BJ (cell line): ENCODE results near the gene WRAP53. TPM values are rescaled to one million over a fixed set of nuclear protein-coding genes. Genes with fewer than 3 reads are reported as not detected.

Experiments used
- CTCF ChIA-PET: fragments of 350-600 bp; formaldehyde crosslinking; extraction: SDS; loops from one replicate; lab custom pipeline; 2021; ENCODE audit warnings: antibody characterized with exemption, inconsistent platforms; lab: Yijun Ruan, JAX
- POLR2A ChIA-PET: fragments of 300-600 bp; sonication (Branson Sonifier 250); formaldehyde crosslinking; extraction: SDS; loops from one replicate; lab custom pipeline; 2021; ENCODE audit warnings: antibody characterized with exemption; lab: Charles Lee
- DNase-seq: peaks from one replicate; pipeline ENCODE4 v3.0.0-alpha.2; 2011; ENCODE audit warnings: low read depth
- H3K27me3 ChIP-seq: 2 replicates; pipeline ENCODE4 v1.6.0; 2011; ENCODE audit warnings: low read length; ENCODE audit not compliant: control insufficient read depth, insufficient read depth
- H3K36me3 ChIP-seq: 2 replicates; pipeline ENCODE4 v1.5.1; 2011; ENCODE audit warnings: low read length; ENCODE audit not compliant: control insufficient read depth, insufficient read depth
- H3K4me3 ChIP-seq: 2 replicates; pipeline ENCODE4 v1.5.1; 2011; ENCODE audit warnings: low read depth, mild to moderate bottlenecking, control low read depth, low read length
- polyA plus RNA-seq: library from polyadenylated mRNA; depleted of rRNA; stranded (reverse); fragments of >200 nt; gene quantifications from 2 replicates; pipeline ENCODE4 v1.2.3, GENCODE V29; 2011
- TF ChIP-seq, protein P1 (sequence below): IDR thresholded peaks from 2 replicates; pipeline ENCODE4 v1.5.1; 2011; ENCODE audit warnings: low read depth, mild to moderate bottlenecking, control low read depth, inconsistent platforms, low read length, moderate library complexity; ENCODE audit not compliant: insufficient read depth

The WRAP53 gene
- polyA plus RNA-seq, 1 experiment, result 7.9 TPM

DNA sequence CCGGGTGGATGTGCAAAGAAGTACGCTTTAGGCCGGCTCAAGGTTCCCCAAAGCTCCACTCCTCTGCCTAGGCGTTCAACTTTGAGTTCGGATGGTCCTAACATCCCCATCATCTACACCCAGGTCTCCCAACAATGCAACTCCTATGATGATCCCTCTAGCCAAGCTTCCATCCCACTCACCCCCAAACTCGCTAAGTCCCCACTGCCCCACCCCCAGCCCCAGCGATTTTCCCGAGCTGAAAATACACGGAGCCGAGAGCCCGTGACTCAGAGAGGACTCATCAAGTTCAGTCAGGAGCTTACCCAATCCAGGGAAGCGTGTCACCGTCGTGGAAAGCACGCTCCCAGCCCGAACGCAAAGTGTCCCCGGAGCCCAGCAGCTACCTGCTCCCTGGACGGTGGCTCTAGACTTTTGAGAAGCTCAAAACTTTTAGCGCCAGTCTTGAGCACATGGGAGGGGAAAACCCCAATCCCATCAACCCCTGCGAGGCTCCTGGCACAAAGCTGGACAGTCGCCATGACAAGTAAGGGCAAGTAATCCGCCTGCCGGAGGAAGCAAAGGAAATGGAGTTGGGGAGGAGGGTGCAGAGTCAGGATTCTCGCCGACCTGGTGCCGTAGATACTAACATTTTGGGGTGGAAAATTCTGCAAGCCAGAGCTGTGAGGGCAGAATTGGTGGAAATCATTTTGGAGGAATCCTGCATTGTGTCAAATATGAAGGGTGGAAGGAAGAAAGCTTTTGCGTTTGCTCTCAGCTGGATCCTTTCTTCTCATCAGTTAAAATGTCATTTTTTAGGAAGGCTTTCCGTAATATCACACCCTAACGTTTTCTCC is 987 bp upstream of the WRAP53 start, which contains the start of gene TP53:
TP53 (minus strand) TSS at position 419 of the 836 bp plus-strand sequence. CDS start 10,896 bp downstream, outside the sequence.
- Histone ChIP-seq H3K27me3 (no peaks in the 10 kb centered on the region), H3K4me3 (peak within 1 kb of the TSS; percentile 52), H3K36me3 (no peaks in the 10 kb centered on the region)
- CTCF ChIA-PET, result interaction anchor here (0.6 to 5.2 kb wide), 42 partner anchors 14 to 641 kb away, joined by 3 to 91 read pairs (median 4); partner anchors contain the start of genes ATP1B2, CD68, DNAH2 and FXR2
- DNase-seq, result peak; percentile 62
- TF ChIP-seq, protein P1, sequence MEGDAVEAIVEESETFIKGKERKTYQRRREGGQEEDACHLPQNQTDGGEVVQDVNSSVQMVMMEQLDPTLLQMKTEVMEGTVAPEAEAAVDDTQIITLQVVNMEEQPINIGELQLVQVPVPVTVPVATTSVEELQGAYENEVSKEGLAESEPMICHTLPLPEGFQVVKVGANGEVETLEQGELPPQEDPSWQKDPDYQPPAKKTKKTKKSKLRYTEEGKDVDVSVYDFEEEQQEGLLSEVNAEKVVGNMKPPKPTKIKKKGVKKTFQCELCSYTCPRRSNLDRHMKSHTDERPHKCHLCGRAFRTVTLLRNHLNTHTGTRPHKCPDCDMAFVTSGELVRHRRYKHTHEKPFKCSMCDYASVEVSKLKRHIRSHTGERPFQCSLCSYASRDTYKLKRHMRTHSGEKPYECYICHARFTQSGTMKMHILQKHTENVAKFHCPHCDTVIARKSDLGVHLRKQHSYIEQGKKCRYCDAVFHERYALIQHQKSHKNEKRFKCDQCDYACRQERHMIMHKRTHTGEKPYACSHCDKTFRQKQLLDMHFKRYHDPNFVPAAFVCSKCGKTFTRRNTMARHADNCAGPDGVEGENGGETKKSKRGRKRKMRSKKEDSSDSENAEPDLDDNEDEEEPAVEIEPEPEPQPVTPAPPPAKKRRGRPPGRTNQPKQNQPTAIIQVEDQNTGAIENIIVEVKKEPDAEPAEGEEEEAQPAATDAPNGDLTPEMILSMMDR, result no peak
- POLR2A ChIA-PET, result interaction anchor here (0.7 to 1.4 kb wide), 4 partner anchors 72 to 336 kb away, joined by 3 to 6 read pairs (median 5); no protein-coding TSS in a partner anchor

DNA sequence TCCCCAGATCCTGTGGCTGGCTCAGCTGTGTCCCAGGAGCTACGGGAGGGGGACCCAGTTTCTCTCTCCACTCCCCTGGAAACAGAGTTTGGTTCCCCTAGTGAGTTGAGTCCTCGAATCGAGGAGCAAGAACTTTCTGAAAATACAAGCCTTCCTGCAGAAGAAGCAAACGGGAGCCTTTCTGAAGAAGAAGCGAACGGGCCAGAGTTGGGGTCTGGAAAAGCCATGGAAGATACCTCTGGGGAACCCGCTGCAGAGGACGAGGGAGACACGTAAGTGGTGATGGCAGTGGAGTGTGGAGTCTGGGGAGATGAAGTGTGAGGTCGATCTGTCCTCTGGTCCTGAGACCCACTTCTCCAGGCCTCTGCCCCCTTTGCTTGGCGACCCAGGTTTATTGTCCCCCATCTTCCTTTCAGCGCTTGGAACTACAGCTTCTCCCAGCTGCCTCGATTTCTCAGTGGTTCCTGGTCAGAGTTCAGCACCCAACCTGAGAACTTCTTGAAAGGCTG is 585 bp downstream of the WRAP53 start:
- Histone ChIP-seq H3K36me3 (peaks cover 1% of the 10 kb centered on the region; the same call in 1 of the 2 replicates), H3K4me3 (peak overlapping the region; percentile 46), H3K27me3 (no peaks in the 10 kb centered on the region)
- ChIA-PET CTCF (interaction anchor here (0.7 to 5.2 kb wide), 18 partner anchors 11 to 643 kb away, joined by 3 to 91 read pairs (median 6); partner anchors contain the start of genes DNAH2, SAT2, SHBG and SOX15), POLR2A (interaction anchor here (0.5 kb wide), 1 partner anchor 173 kb away, joined by 5 read pairs; no protein-coding TSS in a partner anchor)
- TF ChIP-seq, protein P1, result no peak
- DNase-seq, result no peak

DNA sequence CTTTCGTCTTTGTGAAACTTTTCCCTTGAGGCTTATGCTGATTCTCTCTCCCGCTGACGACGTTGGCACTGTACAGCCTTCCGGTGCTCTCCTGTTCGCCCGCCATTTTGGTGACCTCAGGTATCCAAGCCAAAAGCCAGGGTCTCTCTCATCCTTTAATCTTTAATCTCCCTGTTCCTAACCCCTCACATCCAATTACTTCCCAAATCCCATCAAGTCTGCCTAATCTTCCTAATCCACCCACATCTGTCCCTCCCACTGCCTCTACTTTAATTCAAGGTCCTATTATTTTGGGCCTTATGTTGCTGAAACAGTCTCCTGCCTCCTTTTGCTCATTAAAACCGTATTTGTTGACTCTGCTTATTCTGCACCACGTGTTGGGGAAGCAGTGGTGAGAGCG is 7.3 kb downstream of the WRAP53 start:
- Histone ChIP-seq H3K4me3 (no peak overlapping the region), H3K36me3 (peaks cover 1% of the 10 kb centered on the region), H3K27me3 (no peaks in the 10 kb centered on the region)
- ChIA-PET CTCF (no interaction called here), POLR2A (no interaction called here)
- TF ChIP-seq, protein P1, result no peak
- DNase-seq, result no peak

DNA sequence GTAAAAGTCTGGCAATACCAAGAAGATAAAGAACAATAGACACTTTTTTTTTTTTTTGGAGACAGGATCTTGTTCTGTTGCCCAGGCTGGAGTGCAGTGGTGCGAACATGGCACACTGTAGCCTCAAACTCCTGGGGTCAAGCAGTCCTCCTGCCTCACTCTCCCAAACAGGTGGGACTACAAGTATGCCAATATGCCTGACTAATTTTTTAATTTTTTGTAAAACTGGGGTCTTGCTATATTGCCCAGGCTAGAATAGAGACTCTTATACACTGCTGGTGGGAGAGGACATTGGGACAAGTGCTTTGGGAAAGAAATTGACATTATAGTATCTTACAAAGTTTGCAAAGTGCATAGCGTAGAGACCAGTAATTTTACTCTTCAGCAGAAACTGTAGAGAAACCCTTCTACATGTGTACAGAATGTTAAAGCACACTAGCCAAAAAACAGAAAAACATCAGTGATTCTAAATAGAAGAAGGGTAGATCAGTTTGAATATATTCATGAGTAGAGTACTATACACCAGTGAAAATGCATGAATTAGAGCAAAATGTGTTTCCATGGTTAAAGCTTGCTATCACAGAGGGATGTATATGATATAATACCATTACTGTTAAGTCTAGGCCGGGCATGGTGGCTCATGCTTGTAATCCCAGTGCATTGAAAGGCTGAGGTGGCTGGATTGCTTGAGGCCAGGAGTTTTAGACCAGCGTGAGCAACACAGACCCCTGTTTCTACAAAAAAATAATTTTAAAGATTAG is 9.7 kb downstream of the WRAP53 start:
- TF ChIP-seq, protein P1, result no peak
- H3K27me3 ChIP-seq, result no peaks in the 10 kb centered on the region
- ChIA-PET POLR2A (no interaction called here), CTCF (no interaction called here)
- H3K36me3 ChIP-seq, result peaks cover 3% of the 10 kb centered on the region
- DNase-seq, result no peak
- H3K4me3 ChIP-seq, result no peak overlapping the region
